Chondrocyte (in vitro differentiated cells): ENCODE data around the gene ZPR1. TPM values are rescaled to one million over a fixed set of nuclear protein-coding genes. Genes with fewer than 3 reads are reported as not detected.

Experiments
- DNase-seq: peaks from one replicate; pipeline ENCODE4 v3.0.0; 2021; ENCODE audit warnings: mixed read lengths, low spot score
- H3K27ac Mint-ChIP-seq: one replicate; pipeline ENCODE4 v1.8.0; 2021; ENCODE audit warnings: mild to moderate bottlenecking, moderate library complexity, mixed read lengths; ENCODE audit not compliant: unreplicated experiment
- H3K27me3 Mint-ChIP-seq: 2 replicates; pipeline ENCODE4 v1.8.0; 2021; ENCODE audit warnings: low read depth, mixed read lengths
- H3K36me3 Mint-ChIP-seq: 2 replicates; pipeline ENCODE4 v1.8.0; 2021; ENCODE audit warnings: low read depth, mixed read lengths
- H3K4me1 Mint-ChIP-seq: 2 replicates; pipeline ENCODE4 v1.8.0; 2021; ENCODE audit warnings: low read depth, mild to moderate bottlenecking, mixed read lengths
- H3K4me3 Mint-ChIP-seq: one replicate; pipeline ENCODE4 v1.8.0; 2021; ENCODE audit warnings: mild to moderate bottlenecking, moderate library complexity, mixed read lengths; ENCODE audit not compliant: unreplicated experiment
- H3K9me3 Mint-ChIP-seq: 2 replicates; pipeline ENCODE4 v1.8.0; 2021; ENCODE audit warnings: low read depth, mixed read lengths
- CTCF ChIP-seq: fragments of 200-600 bp; sonication (generic); IDR thresholded peaks from 2 replicates; pipeline ENCODE4 v1.5.0; 2021; ENCODE audit warnings: antibody characterized with exemption, mild to moderate bottlenecking, moderate library complexity
- total RNA-seq: library from RNA; stranded (reverse); gene quantifications from 3 replicates; pipeline ENCODE4 v1.2.1, GENCODE V29; 2021

The ZPR1 gene
- total RNA-seq, 1 donor from 2014 or later: 40.0 TPM

- TF ChIP-seq CTCF: no peak
- no peaks in the 10 kb centered on the region for H3K36me3 Mint-ChIP-seq
- no peak within 1 kb of the TSS for H3K4me3 Mint-ChIP-seq
- no peaks in the 10 kb centered on the region for H3K27me3 Mint-ChIP-seq
- peak within 1 kb of the TSS; percentile 32 for H3K27ac Mint-ChIP-seq
- peaks cover 13% of the 10 kb centered on the region for H3K4me1 Mint-ChIP-seq
- no peaks in the 10 kb centered on the region for H3K9me3 Mint-ChIP-seq
- no peak for DNase-seq
Measured at GRCh38 chr11:116829525-116830183, 41.8 kb upstream of the ZPR1 start, which contains the start of gene APOC3. Gene APOC3 (plus strand): TSS chr11:116829907. CDS start chr11:116830583, 676 bp downstream.

DNA sequence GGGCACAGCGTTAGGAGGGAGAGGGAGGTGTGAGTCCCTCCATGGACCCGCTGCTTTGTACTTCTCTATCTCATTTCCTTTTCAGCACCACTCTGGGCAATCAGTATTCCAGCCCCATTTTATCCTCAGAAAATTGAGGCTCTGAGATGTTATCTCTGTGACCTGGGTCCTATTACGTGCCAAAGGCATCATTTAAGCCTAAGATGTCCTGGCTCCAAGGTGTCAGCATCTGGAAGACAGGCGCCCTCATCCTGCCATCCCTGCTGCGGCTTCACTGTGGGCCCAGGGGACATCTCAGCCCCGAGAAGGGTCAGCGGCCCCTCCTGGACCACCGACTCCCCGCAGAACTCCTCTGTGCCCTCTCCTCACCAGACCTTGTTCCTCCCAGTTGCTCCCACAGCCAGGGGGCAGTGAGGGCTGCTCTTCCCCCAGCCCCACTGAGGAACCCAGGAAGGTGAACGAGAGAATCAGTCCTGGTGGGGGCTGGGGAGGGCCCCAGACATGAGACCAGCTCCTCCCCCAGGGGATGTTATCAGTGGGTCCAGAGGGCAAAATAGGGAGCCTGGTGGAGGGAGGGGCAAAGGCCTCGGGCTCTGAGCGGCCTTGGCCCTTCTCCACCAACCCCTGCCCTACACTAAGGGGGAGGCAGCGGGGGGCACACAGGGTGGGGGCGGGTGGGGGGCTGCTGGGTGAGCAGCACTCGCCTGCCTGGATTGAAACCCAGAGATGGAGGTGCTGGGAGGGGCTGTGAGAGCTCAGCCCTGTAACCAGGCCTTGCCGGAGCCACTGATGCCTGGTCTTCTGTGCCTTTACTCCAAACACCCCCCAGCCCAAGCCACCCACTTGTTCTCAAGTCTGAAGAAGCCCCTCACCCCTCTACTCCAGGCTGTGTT lies 41.1 kb upstream of the ZPR1 start:
- no peak for TF ChIP-seq CTCF
- H3K36me3 Mint-ChIP-seq: no peaks in the 10 kb centered on the region
- H3K4me3 Mint-ChIP-seq: no peak overlapping the region
- no peaks in the 10 kb centered on the region for H3K27me3 Mint-ChIP-seq
- peak overlapping the region; percentile 9 for H3K27ac Mint-ChIP-seq
- peaks cover 13% of the 10 kb centered on the region for H3K4me1 Mint-ChIP-seq
- no peaks in the 10 kb centered on the region for H3K9me3 Mint-ChIP-seq
- DNase-seq: no peak

GRCh38 chr11:116827461-116827860 lies 39.6 kb upstream of the ZPR1 start:
- Mint-ChIP-seq H3K9me3 (no peaks in the 10 kb centered on the region), H3K27ac (no peak overlapping the region), H3K27me3 (no peaks in the 10 kb centered on the region), H3K4me1 (peaks cover 13% of the 10 kb centered on the region), H3K4me3 (no peak overlapping the region), H3K36me3 (no peaks in the 10 kb centered on the region)
- DNase-seq: no peak
- TF ChIP-seq CTCF: no peak

DNA sequence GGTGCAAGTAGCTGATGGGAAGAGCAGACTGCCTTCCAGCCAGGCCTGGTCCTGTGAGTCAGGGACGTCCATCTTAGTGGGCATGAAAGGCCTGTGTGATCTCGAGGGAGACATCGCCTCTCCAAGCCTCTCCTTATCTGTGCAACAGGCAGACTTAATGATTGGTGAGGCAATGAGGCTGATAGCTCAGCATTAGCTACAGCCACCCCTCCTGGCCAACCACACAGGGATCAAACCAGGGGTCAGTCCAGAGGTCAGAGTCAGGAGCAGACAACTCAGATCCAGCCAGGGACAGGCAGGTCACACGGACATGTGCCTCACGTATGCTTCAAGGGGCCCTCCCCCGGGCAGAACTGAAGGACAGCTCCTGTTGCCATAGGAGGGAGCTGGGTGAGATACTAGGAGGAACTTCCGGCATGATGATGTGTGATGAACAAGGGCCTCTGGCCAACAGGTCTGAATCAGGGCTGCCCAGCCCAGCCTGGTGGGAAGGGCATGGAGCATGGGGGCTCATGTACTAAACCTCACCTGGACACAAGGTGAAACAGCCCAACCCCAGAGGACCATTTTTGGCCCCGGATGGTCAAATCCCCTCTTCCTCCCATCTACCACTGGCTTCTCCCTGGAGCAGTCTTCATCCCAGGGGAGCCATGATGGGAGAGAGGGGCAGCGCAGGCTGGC lies 39.1 kb upstream of the ZPR1 start:
- Mint-ChIP-seq H3K27me3 (no peaks in the 10 kb centered on the region), H3K4me1 (peaks cover 13% of the 10 kb centered on the region), H3K36me3 (no peaks in the 10 kb centered on the region), H3K9me3 (no peaks in the 10 kb centered on the region), H3K4me3 (no peak overlapping the region), H3K27ac (no peak overlapping the region)
- DNase-seq: no peak
- no peak for TF ChIP-seq CTCF
